Measurements from ENCODE around the gene LHFPL3.
A peak's percentile ranks its signal among the peaks of the same experiment; 100 is the strongest.
"Not testable (repeated sequence)": the region's sequence is repeated elsewhere in the genome, so short reads cannot be mapped to it uniquely, and the experiment has no call there.

Gene LHFPL3

DNA sequence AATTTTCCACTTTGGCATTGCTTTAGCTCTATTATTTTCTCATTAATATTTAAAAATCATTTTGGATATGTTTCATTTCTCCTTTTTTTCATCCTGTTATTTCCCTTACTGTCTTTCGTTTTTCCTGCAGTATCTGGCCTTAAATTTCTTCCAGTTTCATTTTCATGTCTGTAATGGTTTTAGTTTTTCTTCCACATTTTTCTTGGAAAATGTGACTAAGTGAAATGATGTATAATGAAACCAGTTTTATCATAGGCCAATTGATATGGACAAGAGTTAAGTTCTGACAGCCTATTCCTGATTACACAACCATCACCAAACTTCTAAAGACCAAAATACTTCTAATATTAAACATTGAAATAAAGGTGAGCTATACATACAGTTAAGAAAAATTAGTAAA, 158.5 kb downstream of the LHFPL3 start:
- no peak for DNase-seq

DNA sequence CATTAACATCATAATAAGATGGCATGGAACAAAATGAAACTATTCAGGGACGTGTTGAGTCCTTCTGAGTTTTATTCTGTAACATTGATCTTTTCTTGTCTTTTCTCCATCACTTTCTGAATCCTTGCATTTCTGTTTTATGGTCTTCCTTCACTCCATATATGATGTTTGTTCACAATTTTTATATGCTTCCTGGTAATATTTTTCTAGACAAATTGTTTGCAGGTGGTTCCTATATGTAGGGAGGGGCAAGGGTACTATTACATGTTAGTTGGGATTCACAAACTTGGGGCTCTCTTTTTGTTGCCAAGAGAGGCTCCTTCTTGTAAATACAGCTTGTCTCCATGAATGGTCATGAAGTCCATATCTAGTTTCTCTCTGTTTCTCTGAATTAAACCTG, 159.2 kb downstream of the LHFPL3 start:
- DNase-seq: no peak

DNA sequence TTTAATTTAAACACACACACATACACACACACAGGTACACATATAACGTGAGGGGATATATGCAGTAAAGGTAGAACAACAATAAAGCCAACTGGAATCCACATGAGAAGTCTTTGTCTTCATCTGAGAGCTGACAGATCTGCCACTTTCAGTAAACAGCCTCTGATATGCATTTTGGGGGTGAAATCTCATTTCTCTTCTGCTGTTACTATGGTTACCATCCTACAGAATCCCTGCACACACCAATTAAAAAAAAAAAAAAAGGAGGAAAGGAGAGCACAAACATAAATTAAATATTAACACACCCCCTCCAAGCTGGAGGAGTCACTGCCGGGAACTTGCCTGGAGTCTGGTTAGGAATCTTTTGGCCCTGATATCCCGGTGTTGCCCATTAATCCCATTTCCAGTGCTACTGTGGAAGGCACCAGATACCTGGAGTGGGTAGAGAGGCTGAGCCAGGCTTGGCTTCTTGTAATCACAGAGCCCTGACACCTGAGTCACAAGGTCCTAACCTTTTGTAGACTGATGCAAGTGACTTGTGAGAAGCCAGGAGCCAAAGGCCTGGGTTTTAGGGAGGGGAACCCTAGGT, 169.1 kb downstream of the LHFPL3 start:
- DNase-seq: no peak

- DNase-seq: no peak
These were observed 171.6 kb downstream of the LHFPL3 start for GRCh38 chr7:104499975-104500374.

DNA sequence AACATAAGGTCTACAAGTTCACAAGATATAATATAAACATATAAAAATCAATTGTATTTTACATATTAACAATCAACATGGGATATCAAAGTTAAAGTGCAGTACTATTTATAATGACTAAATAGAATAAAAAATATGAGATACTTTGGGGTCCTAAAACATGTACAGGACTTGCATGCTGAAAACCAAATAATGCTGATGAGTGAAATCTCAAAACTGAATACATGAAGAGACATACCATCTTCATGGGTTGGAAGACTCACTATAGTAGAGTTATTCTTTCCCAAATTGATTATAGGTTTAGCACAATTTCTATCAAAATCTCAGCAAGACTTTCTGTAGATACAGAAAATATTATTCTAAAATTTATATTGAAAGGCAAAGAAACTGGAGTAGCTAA, 181.5 kb downstream of the LHFPL3 start:
- DNase-seq: no peak

DNA sequence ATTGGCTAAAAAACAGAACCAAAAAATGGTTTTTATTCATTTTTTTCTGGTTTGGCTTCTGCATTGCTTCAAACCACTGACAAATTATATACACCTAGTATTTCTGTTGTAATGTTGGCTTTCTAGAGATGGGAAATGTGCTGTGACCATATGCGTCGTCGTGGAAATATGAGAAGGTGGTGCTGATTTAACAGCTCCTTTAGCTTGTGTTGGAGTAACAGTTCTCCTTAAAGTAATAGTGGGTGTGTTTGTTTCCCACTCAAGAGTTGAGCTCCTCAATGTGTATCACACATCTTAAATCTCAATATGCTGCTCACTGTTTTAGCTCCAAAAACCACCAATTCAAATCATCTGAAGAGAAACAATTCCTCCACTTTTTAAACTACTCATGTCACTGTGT, 196.4 kb downstream of the LHFPL3 start:
- no peak for DNase-seq

DNA sequence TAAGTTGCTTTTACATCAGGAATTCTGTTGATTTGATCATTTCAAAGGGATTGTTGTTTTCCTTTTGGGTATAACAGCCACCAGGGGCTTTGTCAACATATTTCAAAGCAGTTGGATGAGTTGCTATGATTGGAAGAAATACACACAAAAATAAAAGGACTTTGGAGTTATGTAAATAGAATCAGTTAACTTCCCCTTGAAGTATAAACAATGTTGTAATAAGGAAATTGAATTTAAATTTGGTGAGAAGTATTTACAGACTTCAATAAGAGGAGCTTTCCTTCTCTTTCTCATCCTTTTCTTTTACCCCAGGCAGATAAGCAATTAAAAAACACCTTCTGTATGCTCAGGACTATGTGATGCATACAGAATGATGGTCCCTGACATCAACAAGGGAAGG, 199.7 kb downstream of the LHFPL3 start:
- DNase-seq: no peak

- no peak for DNase-seq
These were observed 201.2 kb downstream of the LHFPL3 start for GRCh38 chr7:104529567-104529966.

- no peak for DNase-seq
These were observed 201.8 kb downstream of the LHFPL3 start for GRCh38 chr7:104530251-104530650.

- no peak for DNase-seq
These were observed 205.7 kb downstream of the LHFPL3 start for GRCh38 chr7:104534149-104534548.

GRCh38 chr7:104535841-104536240, 207.4 kb downstream of the LHFPL3 start:
- no peak for DNase-seq

- no peak for DNase-seq
These were observed 208.6 kb downstream of the LHFPL3 start for GRCh38 chr7:104536956-104537355.

DNA sequence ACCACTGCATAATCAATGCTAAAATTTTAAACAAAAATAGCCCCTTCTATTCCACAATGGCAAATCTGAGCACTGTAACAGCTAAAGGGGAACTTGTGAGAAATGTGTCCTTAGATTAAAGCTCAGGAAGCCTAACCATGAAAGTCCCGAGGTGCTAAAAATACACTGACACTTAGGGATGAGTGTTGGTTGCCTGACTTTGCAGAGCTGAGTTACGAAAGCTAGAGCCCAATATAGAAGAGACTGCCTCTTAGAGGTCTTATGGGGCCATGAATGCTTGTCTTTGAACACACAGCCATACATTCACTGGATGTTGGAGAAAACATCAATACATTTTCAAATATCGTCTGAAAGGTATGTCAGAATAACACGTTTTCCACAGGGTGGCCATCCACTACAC, 209.7 kb downstream of the LHFPL3 start:
- DNase-seq: no peak

DNA sequence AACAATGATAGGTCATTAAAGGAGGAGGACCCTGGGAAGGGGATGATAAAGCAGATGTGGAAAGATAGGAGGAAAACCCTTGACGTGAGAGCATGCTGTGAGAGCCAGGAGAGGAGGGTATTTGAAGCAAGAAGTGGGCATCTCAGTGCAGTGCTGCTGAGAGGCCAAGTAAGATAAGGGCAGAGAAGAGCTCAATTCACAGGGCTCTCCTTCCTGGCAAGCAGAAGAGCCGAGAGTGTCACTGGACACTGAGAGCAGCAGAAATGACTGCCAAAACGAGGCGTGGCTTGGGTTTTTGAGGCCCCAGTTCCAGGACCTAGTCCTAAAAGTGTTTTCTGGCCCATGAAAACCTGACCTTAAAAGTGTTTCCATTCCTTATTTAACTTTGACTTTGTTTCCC, 213.5 kb downstream of the LHFPL3 start:
- no peak for DNase-seq

DNA sequence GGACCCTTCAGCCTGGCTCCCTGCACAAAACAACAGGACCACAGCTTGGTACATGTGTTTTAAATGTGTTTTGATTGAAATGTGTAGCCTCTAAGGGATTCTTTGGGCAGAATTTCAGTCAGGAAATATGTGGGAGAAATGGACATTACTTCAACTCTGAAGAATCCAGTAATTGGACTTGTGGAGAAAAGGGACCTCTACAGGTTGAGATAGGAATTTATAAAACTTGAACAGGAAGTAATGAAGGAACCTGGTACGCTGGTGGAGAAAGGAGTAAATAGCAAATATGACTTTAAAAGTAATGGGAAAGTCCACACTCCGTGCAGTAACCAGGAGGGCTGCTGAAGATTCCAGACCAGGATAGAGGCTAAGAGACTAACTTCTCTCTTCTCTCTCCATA, 220.5 kb downstream of the LHFPL3 start:
- DNase-seq: no peak

DNA sequence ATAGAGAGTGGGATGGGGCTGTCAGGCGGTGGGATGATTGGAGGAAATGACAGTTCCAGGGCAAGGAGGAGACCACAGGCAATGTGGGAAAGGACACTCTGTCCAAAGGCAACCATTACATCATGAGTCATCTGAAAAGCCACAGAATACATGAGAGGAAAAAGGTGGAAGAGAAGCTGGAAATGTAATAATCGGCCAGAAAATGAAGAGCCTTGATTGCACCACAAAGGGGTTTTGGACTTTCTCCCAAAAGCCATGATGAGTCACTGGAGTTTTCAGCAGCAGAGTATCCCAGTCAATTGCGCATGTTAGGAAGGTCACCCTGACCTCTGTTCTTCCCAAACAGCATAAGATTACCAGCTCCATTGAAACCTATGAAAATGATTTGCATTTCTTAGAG, 222.0 kb downstream of the LHFPL3 start:
- DNase-seq: no peak

DNA sequence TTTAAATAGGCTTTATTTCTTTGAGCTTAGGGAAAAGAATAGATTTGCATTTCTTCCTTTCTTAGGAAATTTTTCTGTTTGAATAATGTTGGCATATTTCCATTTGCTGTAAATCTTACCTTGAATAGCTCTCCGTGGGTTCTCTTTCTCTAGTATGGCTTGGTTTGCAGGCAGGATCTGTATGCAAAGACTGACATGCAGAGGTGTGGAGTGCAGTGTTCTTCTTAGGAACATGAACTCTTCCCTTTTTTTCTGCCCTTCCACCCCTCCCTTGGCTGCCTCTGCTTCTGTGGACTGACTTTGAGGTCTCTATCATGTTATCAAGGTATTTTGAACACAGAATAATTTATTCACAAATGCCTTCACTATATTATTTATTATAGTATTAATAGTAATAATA, 222.8 kb downstream of the LHFPL3 start:
- DNase-seq: no peak

GRCh38 chr7:104552102-104552501, 223.7 kb downstream of the LHFPL3 start:
- peak; percentile 1 for DNase-seq

- DNase-seq: no peak
These were observed 224.7 kb downstream of the LHFPL3 start for GRCh38 chr7:104553074-104553473.

GRCh38 chr7:104563350-104563901, 235.0 kb downstream of the LHFPL3 start:
- not testable (repeated sequence) for DNase-seq

GRCh38 chr7:104569751-104570150, 241.3 kb downstream of the LHFPL3 start:
- DNase-seq: no peak

DNA sequence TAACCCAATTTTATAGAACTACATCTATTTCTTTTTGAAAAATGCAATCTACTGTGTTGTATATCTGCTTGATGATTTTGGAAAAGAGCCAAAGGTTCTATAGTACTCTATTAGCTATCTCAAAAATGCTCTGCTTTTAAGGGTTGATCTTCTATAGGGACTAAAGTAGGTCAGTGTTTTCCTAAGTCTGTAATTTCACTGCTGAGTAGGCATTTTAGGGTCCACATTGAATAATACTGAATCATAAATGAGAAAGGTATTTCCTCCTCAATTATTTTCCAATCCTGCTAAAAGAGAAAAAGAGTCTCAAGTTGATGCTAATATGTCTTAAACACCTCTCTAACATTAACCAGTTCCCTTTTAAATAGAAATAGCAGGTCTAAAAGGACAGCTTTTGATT, 244.2 kb downstream of the LHFPL3 start:
- DNase-seq: no peak

DNA sequence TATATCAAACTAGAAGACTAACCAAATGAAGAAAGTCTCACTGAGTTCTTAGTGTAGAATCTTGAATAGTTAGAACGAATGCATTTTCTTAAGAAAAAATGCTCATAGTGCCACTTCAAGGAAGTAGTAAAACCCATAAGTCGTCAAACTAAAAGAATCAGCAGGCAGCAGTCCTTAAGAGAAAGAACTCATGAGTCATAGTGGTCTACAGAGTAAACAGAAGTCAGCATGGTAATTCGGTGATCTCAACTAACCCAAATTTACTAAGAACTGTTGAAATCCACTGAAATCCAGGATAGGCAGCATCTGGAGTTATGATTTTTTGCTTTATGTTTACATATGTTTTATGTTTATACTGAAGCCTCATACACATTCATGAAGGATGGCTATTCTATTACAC, 256.2 kb downstream of the LHFPL3 start:
- DNase-seq: no peak

- not testable (repeated sequence) for DNase-seq
These were observed 267.2 kb downstream of the LHFPL3 start for GRCh38 chr7:104595591-104595990.

GRCh38 chr7:104603957-104604356, 275.6 kb downstream of the LHFPL3 start:
- DNase-seq: no peak

Data from stimulated activated CD4-positive, alpha-beta T cell treated with anti-CD3 and anti-CD28 coated beads, Interleukin-1b, Interleukin-23, amount 100 ng/mL, for 48 hours (primary cell).